HFFc6 (cell line): Measurements from ENCODE around the gene TNNC1. TPM values are rescaled to one million over a fixed set of nuclear protein-coding genes. Genes with fewer than 3 reads are reported as not detected.

Experiments
- DNase-seq: peaks from one replicate; pipeline ENCODE4 v3.0.0-alpha.2; 2018
- H3K27ac Mint-ChIP-seq: 2 replicates; pipeline ENCODE4 v1.8.0; 2020; ENCODE audit warnings: mild to moderate bottlenecking, mixed read lengths
- H3K27me3 Mint-ChIP-seq: 2 replicates; pipeline ENCODE4 v1.8.0; 2021; ENCODE audit warnings: mild to moderate bottlenecking, moderate library complexity, mixed read lengths; ENCODE audit not compliant: insufficient read depth
- H3K36me3 Mint-ChIP-seq: 2 replicates; pipeline ENCODE4 v1.8.0; 2021; ENCODE audit warnings: low read depth, mixed read lengths
- H3K4me1 Mint-ChIP-seq: 2 replicates; pipeline ENCODE4 v1.8.0; 2020; ENCODE audit warnings: low read depth, mixed read lengths
- H3K4me3 Mint-ChIP-seq: 2 replicates; pipeline ENCODE4 v1.8.0; 2020; ENCODE audit warnings: mild to moderate bottlenecking, moderate library complexity, mixed read lengths
- H3K9me3 Mint-ChIP-seq: 2 replicates; pipeline ENCODE4 v1.8.0; 2020; ENCODE audit warnings: mild to moderate bottlenecking, mixed read lengths
- total RNA-seq, 6 experiments: library from RNA; stranded (reverse); fragmentation: NEBNext Ultra II Directional; extraction: Animal tissue kit (Norgen Biotek cat#: 25700); gene quantifications; 2 replicates in 1 of 6; 3 replicates in 5 of 6; pipeline ENCODE4 v1.2.3, GENCODE V29; 2021
- TF ChIP-seq, protein P1 (sequence below): fragments of 200-600 bp; sonication (generic); IDR thresholded peaks from 2 replicates; pipeline ENCODE4 v1.5.0; 2021; ENCODE audit warnings: antibody characterized with exemption, mild to moderate bottlenecking

The TNNC1 gene
- total RNA-seq, 6 experiments from 2014 or later: 0.35 to 0.55 (median 0.53) TPM; not detected in 2

DNA sequence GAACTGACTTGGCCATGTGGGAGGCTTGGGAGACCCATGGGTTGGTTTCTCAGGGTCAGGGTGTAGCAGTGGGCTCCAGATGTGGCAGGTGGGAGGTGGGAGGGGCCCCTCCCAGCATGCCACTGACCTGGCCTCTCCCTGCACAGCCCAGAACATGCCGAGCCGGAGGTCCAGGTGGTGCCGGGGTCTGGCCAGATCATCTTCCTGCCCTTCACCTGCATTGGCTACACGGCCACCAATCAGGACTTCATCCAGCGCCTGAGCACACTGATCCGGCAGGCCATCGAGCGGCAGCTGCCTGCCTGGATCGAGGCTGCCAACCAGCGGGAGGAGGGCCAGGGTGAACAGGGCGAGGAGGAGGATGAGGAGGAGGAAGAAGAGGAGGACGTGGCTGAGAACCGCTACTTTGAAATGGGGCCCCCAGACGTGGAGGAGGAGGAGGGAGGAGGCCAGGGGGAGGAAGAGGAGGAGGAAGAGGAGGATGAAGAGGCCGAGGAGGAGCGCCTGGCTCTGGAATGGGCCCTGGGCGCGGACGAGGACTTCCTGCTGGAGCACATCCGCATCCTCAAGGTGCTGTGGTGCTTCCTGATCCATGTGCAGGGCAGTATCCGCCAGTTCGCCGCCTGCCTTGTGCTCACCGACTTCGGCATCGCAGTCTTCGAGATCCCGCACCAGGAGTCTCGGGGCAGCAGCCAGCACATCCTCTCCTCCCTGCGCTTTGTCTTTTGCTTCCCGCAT is 33.4 kb upstream of the TNNC1 start:
- Mint-ChIP-seq H3K36me3 (peaks cover 10% of the 10 kb centered on the region; the same call in 1 of the 2 replicates), H3K27me3 (peaks cover 2% of the 10 kb centered on the region), H3K27ac (no peak overlapping the region), H3K4me1 (peaks cover 41% of the 10 kb centered on the region), H3K4me3 (no peak overlapping the region), H3K9me3 (no peaks in the 10 kb centered on the region)
- TF ChIP-seq, protein P1, sequence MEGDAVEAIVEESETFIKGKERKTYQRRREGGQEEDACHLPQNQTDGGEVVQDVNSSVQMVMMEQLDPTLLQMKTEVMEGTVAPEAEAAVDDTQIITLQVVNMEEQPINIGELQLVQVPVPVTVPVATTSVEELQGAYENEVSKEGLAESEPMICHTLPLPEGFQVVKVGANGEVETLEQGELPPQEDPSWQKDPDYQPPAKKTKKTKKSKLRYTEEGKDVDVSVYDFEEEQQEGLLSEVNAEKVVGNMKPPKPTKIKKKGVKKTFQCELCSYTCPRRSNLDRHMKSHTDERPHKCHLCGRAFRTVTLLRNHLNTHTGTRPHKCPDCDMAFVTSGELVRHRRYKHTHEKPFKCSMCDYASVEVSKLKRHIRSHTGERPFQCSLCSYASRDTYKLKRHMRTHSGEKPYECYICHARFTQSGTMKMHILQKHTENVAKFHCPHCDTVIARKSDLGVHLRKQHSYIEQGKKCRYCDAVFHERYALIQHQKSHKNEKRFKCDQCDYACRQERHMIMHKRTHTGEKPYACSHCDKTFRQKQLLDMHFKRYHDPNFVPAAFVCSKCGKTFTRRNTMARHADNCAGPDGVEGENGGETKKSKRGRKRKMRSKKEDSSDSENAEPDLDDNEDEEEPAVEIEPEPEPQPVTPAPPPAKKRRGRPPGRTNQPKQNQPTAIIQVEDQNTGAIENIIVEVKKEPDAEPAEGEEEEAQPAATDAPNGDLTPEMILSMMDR: no peak
- no peak for DNase-seq

DNA sequence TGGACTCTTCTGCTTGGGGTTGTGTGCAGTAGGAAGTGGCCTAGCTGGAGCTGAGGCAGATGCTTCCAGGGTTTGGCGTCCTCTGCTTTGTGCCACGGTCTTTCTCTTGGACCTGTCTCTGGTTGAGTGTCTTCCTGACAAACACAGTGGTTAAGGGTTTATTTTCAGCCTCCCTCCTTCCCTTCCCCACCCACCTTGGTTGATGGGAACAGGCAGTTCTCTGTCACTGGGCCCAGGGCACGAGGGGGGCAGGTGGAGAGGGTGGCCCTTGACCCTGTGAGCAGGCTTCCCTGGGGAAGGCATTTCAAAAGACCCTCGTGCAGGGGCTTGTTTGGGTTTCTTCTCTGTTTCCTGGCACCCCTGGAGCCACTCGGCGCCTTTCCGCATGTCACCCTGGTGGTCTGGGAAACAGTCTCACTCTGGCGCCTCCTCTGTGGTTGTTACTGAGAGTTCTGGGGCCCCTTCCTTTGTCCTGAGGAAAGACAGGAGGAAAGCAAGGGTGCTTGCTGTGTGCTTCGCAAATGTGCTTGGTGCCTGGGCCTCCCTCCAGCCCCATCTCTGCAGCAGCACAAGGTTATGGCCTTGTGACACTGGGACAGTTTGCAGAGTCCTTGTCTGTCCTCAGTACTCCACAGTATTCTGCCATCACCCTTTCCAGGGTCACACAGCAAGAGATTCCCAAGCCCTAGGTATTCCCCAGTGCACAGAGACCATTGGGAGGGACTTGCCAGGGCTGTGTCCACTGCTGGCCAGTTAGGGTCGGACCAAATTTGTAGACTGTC is 31.0 kb upstream of the TNNC1 start:
- H3K27ac Mint-ChIP-seq: no peak overlapping the region
- DNase-seq: no peak
- H3K36me3 Mint-ChIP-seq: peaks cover 23% of the 10 kb centered on the region
- peaks cover 27% of the 10 kb centered on the region for H3K4me1 Mint-ChIP-seq
- peaks cover 2% of the 10 kb centered on the region for H3K27me3 Mint-ChIP-seq
- TF ChIP-seq, protein P1: no peak
- H3K9me3 Mint-ChIP-seq: no peaks in the 10 kb centered on the region
- H3K4me3 Mint-ChIP-seq: no peak overlapping the region

DNA sequence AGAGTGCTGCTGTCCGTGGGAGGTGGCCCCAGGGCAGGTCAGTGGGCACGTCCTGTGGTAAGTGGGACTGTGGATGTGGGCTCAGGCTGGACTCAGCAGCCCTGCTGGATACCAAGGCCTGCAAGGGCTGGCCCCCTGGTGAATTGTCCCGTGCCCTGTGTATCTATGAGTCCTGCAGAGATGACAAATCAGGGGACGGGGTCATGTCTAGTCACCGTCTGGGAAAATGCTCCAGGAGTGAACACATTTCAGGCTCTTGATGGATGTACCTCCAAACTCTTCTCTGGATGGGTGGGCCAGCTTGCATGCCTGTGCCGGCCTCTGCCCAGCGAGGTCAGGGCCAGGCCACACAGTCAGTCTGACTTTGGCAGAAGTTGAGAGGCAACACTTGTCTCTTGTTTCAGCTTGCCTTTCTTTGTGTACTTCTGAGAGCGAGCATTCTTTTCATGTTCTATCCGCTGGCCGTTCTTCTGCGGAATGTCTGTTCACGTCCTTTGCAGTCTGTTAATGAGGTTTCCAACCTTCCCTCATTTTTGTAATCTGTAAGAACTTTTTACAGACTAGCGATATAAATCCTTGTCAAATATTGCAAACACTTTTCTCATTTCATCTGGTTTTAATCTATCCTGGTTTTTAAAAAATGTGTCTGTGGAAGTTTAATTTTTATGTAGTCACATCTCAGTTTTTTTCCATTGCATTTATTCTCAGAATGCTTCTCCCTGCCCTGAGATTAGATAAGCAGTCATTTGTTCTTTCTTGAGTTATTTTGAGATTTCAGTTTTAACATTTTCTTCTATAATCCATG is 29.9 kb upstream of the TNNC1 start:
- Mint-ChIP-seq H3K4me3 (no peak overlapping the region; the same call in 1 of the 2 replicates), H3K27ac (peak overlapping the region; percentile 61), H3K4me1 (peaks cover 27% of the 10 kb centered on the region), H3K9me3 (no peaks in the 10 kb centered on the region), H3K27me3 (peaks cover 2% of the 10 kb centered on the region), H3K36me3 (peaks cover 27% of the 10 kb centered on the region)
- TF ChIP-seq, protein P1: no peak
- DNase-seq: peak; percentile 32

DNA sequence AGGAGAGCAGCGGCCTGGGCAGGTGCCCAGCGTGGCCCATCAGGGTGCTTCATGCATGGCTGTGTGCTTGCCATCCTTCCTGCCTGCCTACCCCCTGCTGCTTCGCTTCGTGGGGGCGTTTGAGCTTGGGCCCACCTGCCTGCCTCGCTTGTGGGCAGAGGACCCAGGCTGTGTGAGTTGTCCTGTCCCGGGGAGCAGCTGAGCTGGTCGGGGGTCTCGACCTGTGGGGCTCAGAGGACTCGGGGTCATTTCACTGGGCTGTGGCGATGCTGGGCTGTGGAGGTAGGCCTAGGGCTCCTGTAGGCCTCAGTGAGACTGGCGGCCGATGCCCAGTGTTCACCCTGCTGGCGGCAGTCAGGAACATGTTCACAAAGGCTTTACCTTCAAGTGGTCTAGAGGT is 29.2 kb upstream of the TNNC1 start:
- H3K4me1 Mint-ChIP-seq: peaks cover 27% of the 10 kb centered on the region
- TF ChIP-seq, protein P1: no peak
- H3K27ac Mint-ChIP-seq: peak overlapping the region; percentile 61
- no peak for DNase-seq
- H3K27me3 Mint-ChIP-seq: peaks cover 2% of the 10 kb centered on the region
- peaks cover 27% of the 10 kb centered on the region for H3K36me3 Mint-ChIP-seq
- H3K9me3 Mint-ChIP-seq: no peaks in the 10 kb centered on the region
- no peak overlapping the region for H3K4me3 Mint-ChIP-seq

DNA sequence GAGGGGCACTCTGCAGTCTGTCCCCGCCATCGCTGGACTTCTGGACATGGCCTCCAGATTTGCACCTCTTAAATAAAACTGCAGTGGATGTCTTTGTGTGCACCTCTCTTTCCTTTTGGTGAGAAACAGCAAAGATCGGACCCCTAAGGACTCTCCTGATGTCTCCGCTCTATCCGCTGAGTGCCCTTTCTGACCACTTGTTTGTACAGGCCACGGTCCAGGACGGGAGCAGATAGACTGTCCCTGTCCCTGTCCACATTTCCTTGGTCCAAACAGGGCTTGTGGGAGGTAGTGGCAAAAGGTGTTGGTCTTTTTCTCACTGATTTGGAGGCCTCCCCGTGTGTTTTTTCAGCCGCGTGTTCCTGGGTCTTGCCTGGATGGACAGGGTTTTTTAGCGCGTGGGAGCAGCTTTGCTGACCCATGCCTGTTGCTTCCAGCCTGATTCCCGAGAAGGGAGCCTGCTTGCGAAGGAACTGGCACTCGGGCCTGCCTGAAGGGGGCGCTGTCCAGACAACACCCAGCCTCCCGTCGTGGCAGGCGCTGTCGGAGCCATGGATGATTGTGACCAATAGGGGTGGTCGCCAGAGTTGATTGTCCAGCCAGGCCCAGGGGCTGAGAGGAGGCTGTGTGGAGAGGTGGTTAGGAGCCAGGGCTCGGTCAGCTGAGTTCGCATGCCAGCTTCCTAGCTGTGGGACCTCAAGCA is 28.1 kb upstream of the TNNC1 start:
- TF ChIP-seq, protein P1: peak; percentile 82
- no peak for DNase-seq
- no peak overlapping the region for H3K27ac Mint-ChIP-seq

More for the DNA sequence above, 28.1 kb upstream of the TNNC1 start:
- no peak overlapping the region for H3K4me3 Mint-ChIP-seq
- H3K9me3 Mint-ChIP-seq: no peaks in the 10 kb centered on the region
- H3K27me3 Mint-ChIP-seq: no peaks in the 10 kb centered on the region; the same call in 1 of the 2 replicates
- peaks cover 27% of the 10 kb centered on the region for H3K4me1 Mint-ChIP-seq
- H3K36me3 Mint-ChIP-seq: peaks cover 22% of the 10 kb centered on the region
